ENCODE data around the gene MTA3.

- no peak for TF ChIP-seq CTCF (IDR thresholded peaks at IDR 0.05)
- no peak for TF ChIP-seq POLR2A (IDR thresholded peaks at IDR 0.05)
These were observed 215.1 kb downstream of the MTA3 start for GRCh38 chr2:42783511-42783910.
